GM06990 (cell line): Measurements from ENCODE around the gene PRTFDC1.

Experiments
- DNase-seq: peaks from one replicate; pipeline ENCODE4 v3.0.0-alpha.2; 2011; ENCODE audit not compliant: insufficient read length; ENCODE audit errors: extremely low read depth
- H3K27me3 ChIP-seq: replicated peaks from 2 replicates; pipeline ENCODE4 v1.6.0; 2011; ENCODE audit warnings: low read length; ENCODE audit not compliant: control insufficient read depth, insufficient read depth
- H3K36me3 ChIP-seq: 2 replicates; pipeline ENCODE4 v1.5.1; 2011; ENCODE audit warnings: low read length; ENCODE audit not compliant: control insufficient read depth, insufficient read depth
- H3K4me3 ChIP-seq: replicated peaks from 2 replicates; pipeline ENCODE4 v1.5.1; 2011; ENCODE audit warnings: low read depth, mild to moderate bottlenecking, control low read depth, low read length
- CTCF ChIP-seq: IDR thresholded peaks from 2 replicates; pipeline ENCODE4 v1.5.1; 2011; ENCODE audit warnings: low read length, control low read depth, mild to moderate bottlenecking, inconsistent platforms; ENCODE audit not compliant: insufficient read depth, poor library complexity, severe bottlenecking

The PRTFDC1 gene

GRCh38 chr10:24824124-24824523 is 128.3 kb downstream of the PRTFDC1 start:
- Histone ChIP-seq H3K27me3 (no peaks in the 10 kb centered on the region), H3K36me3 (no peaks in the 10 kb centered on the region), H3K4me3 (no peak overlapping the region)
- DNase-seq, result no peak
- TF ChIP-seq CTCF, result no peak

GRCh38 chr10:24822590-24822989 is 129.8 kb downstream of the PRTFDC1 start:
- Histone ChIP-seq H3K27me3 (no peaks in the 10 kb centered on the region), H3K36me3 (no peaks in the 10 kb centered on the region), H3K4me3 (no peak overlapping the region)
- no peak for TF ChIP-seq CTCF
- DNase-seq, result peak; percentile 20

- TF ChIP-seq CTCF, result no peak
- DNase-seq, result no peak
- H3K27me3 ChIP-seq, result no peaks in the 10 kb centered on the region
- no peaks in the 10 kb centered on the region for H3K36me3 ChIP-seq
- H3K4me3 ChIP-seq, result no peak overlapping the region
Measured at GRCh38 chr10:24821986-24822385, 130.4 kb downstream of the PRTFDC1 start.

- no peaks in the 10 kb centered on the region for H3K27me3 ChIP-seq
- TF ChIP-seq CTCF, result no peak
- no peaks in the 10 kb centered on the region for H3K36me3 ChIP-seq
- H3K4me3 ChIP-seq, result no peak overlapping the region
- DNase-seq, result no peak
Measured at GRCh38 chr10:24816868-24817396, 135.5 kb downstream of the PRTFDC1 start.

GRCh38 chr10:24814568-24815313 is 137.7 kb downstream of the PRTFDC1 start:
- no peak for DNase-seq
- no peaks in the 10 kb centered on the region for H3K36me3 ChIP-seq
- TF ChIP-seq CTCF, result no peak
- H3K4me3 ChIP-seq, result no peak overlapping the region
- H3K27me3 ChIP-seq, result no peaks in the 10 kb centered on the region

GRCh38 chr10:24813856-24814255 is 138.6 kb downstream of the PRTFDC1 start:
- H3K27me3 ChIP-seq, result no peaks in the 10 kb centered on the region
- H3K36me3 ChIP-seq, result no peaks in the 10 kb centered on the region
- DNase-seq, result no peak
- TF ChIP-seq CTCF, result no peak
- no peak overlapping the region for H3K4me3 ChIP-seq
